ENCODE measurements around the gene PTP4A2.

PTP4A2 gene

GRCh38 chr1:31920956-31921355 is 17.2 kb downstream of the PTP4A2 start:
- H3K27me3 Mint-ChIP-seq: no peaks in the 10 kb centered on the region
- peaks cover 73% of the 10 kb centered on the region for H3K4me1 Mint-ChIP-seq
- ATAC-seq (no peak), DNase-seq (no peak)
- no peak overlapping the region for H3K4me3 Mint-ChIP-seq
- no peaks in the 10 kb centered on the region for H3K9me3 Mint-ChIP-seq
- peak overlapping the region; percentile 78 for H3K27ac Mint-ChIP-seq
- H3K36me3 Mint-ChIP-seq (ENCODE audit: low read depth): peaks cover 48% of the 10 kb centered on the region

DNA sequence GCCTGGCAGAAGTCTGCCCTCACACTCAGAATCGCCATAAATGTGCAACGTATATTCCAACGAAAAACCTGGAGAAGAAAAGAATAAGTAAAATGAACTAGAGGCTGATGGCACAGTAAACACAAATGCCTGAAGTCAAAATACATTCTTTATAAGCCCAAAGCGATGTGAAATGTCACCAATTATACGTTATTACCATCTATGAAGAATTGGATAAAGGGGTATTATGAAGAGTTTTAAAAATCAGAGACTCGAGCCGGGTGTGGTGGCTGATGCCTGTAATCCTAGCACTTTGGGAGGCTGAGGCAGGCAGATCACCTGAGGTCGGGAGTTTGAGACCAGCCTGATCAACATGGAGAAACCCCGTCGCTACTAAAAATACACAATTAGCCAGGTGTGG is 18.6 kb downstream of the PTP4A2 start:
- ATAC-seq: no peak
- no peaks in the 10 kb centered on the region for H3K27me3 Mint-ChIP-seq
- no peaks in the 10 kb centered on the region for H3K9me3 Mint-ChIP-seq
- DNase-seq: no peak
- no peak overlapping the region for H3K4me3 Mint-ChIP-seq
- H3K36me3 Mint-ChIP-seq (ENCODE audit: low read depth): peaks cover 53% of the 10 kb centered on the region
- no peak overlapping the region for H3K27ac Mint-ChIP-seq
- H3K4me1 Mint-ChIP-seq: peaks cover 69% of the 10 kb centered on the region

DNA sequence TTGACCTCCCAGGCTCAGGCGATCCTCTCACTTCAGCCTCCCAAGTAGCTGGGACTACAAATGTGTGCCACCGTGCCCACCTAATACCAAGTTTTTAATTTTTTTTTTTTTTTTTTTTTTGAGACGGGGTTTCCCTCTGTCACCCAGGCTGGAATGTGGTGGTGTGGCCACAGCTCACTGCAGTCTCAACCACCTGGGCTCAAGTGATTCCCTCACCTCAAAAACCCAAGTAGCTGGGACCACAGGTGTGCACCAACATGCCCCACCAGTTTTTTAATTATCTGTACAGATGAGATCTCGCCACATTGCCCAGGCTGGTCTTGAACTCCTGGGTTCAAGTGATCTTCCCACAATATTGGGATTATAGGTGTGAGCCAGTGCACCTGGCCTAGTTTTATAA is 22.7 kb downstream of the PTP4A2 start:
- Mint-ChIP-seq H3K27me3 (no peaks in the 10 kb centered on the region), H3K9me3 (no peaks in the 10 kb centered on the region), H3K36me3 (ENCODE audit: low read depth) (peaks cover 69% of the 10 kb centered on the region), H3K4me3 (no peak overlapping the region), H3K4me1 (peaks cover 72% of the 10 kb centered on the region), H3K27ac (no peak overlapping the region)
- ATAC-seq (no peak), DNase-seq (no peak)

DNA sequence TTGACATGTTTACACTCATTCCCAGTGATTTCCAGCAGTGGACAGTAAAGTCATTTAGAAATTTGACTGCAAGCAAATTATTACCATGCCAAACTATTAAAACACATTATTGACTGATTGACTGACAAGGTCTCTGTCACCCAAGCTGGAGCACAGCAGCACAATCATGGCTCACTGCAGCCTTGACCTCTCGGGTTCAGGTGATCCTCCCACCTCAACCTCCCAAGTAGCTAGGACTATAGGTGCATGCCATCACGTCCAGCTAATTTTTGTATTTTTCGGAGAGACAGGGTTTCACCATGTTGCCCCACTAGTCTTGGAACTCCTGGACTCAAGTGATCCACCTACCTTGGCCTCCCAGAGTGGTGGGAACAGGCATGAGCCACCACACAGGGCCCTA is 24.2 kb downstream of the PTP4A2 start:
- peak overlapping the region; percentile 48 for H3K27ac Mint-ChIP-seq
- ATAC-seq (no peak), DNase-seq (no peak)
- no peaks in the 10 kb centered on the region for H3K9me3 Mint-ChIP-seq
- H3K27me3 Mint-ChIP-seq: no peaks in the 10 kb centered on the region
- H3K4me3 Mint-ChIP-seq: no peak overlapping the region
- H3K4me1 Mint-ChIP-seq: peaks cover 72% of the 10 kb centered on the region
- peaks cover 74% of the 10 kb centered on the region for H3K36me3 Mint-ChIP-seq (ENCODE audit: low read depth)

DNA sequence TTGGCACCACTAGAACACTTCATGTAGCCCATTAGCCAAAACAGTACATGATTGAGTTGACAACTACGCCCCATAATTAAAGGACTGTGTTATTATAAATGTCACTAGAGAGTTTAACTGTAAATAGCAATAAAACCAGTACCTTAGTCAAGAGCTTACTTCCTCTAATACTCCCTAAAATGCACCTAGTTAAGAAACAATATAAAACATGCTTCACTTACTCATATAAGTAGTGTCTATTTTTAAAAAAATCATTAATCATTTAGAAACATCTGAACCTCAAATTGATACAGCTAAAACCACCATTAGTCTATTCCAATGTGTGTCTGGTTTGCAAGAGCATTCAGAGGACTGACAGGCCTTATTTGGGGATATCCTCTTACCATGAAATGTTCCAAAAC is 25.3 kb downstream of the PTP4A2 start:
- no peak overlapping the region for H3K4me3 Mint-ChIP-seq
- no peaks in the 10 kb centered on the region for H3K9me3 Mint-ChIP-seq
- DNase-seq (no peak), ATAC-seq (peak; percentile 62)
- peaks cover 77% of the 10 kb centered on the region for H3K36me3 Mint-ChIP-seq (ENCODE audit: low read depth)
- H3K4me1 Mint-ChIP-seq: peaks cover 68% of the 10 kb centered on the region
- no peaks in the 10 kb centered on the region for H3K27me3 Mint-ChIP-seq
- H3K27ac Mint-ChIP-seq: peak overlapping the region; percentile 48

GRCh38 chr1:31911994-31912780 is 26.0 kb downstream of the PTP4A2 start:
- peaks cover 64% of the 10 kb centered on the region for H3K4me1 Mint-ChIP-seq
- peak overlapping the region; percentile 48 for H3K27ac Mint-ChIP-seq
- H3K27me3 Mint-ChIP-seq: no peaks in the 10 kb centered on the region
- peaks cover 80% of the 10 kb centered on the region for H3K36me3 Mint-ChIP-seq (ENCODE audit: low read depth)
- no peak for ATAC-seq
- H3K4me3 Mint-ChIP-seq: no peak overlapping the region
- no peak for DNase-seq
- no peaks in the 10 kb centered on the region for H3K9me3 Mint-ChIP-seq

DNA sequence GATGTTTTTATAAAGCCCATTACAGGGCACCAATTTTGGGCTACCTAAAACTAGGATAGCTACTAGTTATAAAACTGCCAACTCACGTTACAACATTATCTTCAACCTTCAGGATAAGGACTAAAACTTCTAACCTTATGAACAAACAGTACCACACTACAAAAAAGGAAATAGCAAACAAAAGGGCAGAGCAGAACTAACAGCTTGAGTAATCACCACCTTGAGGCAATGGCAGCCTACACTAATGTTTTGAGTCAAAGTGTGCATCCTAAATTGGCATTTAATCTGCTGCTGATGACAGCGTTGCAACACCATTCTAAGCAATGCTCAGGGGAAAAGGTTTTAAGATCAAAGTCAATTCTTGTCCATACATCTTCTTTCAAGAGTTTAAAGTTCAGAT is 27.2 kb downstream of the PTP4A2 start:
- peak overlapping the region; percentile 48 for H3K27ac Mint-ChIP-seq
- no peak overlapping the region for H3K4me3 Mint-ChIP-seq
- DNase-seq (no peak), ATAC-seq (peak; percentile 76)
- no peaks in the 10 kb centered on the region for H3K27me3 Mint-ChIP-seq
- H3K4me1 Mint-ChIP-seq: peaks cover 57% of the 10 kb centered on the region
- no peaks in the 10 kb centered on the region for H3K9me3 Mint-ChIP-seq
- H3K36me3 Mint-ChIP-seq (ENCODE audit: low read depth): peaks cover 83% of the 10 kb centered on the region

GRCh38 chr1:31909691-31910090 is 28.5 kb downstream of the PTP4A2 start:
- DNase-seq (no peak), ATAC-seq (no peak)
- H3K27ac Mint-ChIP-seq: no peak overlapping the region
- H3K4me3 Mint-ChIP-seq: no peak overlapping the region
- H3K27me3 Mint-ChIP-seq: no peaks in the 10 kb centered on the region
- peaks cover 86% of the 10 kb centered on the region for H3K36me3 Mint-ChIP-seq (ENCODE audit: low read depth)
- H3K9me3 Mint-ChIP-seq: no peaks in the 10 kb centered on the region
- H3K4me1 Mint-ChIP-seq: peaks cover 54% of the 10 kb centered on the region

DNA sequence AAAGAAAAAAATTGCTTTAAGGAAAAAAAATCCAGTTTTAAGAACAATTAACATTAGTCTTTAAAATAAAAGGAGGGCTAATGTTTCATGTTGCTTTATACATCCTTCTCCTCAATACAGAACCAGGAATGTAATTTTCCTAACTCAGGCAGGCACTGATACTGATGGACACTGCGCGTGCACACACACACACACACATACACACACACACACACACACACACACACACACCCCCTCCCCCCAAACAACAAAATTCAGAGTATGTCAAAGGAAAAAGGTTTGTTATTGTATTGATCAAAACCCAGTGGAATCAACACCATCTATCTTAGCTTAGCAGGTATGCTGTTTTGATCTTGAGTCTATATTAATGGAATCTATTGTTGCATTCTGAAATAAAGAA is 31.6 kb downstream of the PTP4A2 start:
- no peak overlapping the region for H3K4me3 Mint-ChIP-seq
- DNase-seq (no peak), ATAC-seq (no peak)
- H3K36me3 Mint-ChIP-seq (ENCODE audit: low read depth): peaks cover 63% of the 10 kb centered on the region
- peaks cover 37% of the 10 kb centered on the region for H3K4me1 Mint-ChIP-seq
- H3K27ac Mint-ChIP-seq: no peak overlapping the region
- peaks cover 3% of the 10 kb centered on the region for H3K9me3 Mint-ChIP-seq
- H3K27me3 Mint-ChIP-seq: no peaks in the 10 kb centered on the region

DNA sequence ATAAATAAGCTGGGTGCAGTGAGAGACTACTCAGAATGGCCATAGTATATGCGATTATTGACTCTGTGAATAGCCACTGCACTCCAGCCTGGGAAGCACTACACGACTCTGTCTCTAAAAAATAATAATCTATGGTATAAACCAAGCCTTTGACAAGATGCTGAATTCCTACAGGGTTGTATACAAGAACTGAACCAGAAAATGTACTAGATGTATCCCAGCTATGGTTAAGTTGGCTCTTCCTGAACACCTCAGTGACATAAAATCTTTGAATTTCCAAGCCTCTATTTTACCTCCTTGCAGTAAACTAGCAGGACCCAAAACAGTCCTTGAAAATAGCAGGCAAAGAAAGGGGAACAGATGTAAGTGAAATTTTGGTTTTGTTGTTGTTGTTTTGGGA is 32.5 kb downstream of the PTP4A2 start:
- Mint-ChIP-seq H3K27ac (peak overlapping the region; percentile 54), H3K9me3 (peaks cover 3% of the 10 kb centered on the region), H3K36me3 (ENCODE audit: low read depth) (peaks cover 56% of the 10 kb centered on the region), H3K27me3 (no peaks in the 10 kb centered on the region), H3K4me3 (no peak overlapping the region), H3K4me1 (peaks cover 28% of the 10 kb centered on the region)
- ATAC-seq: no peak
- DNase-seq: no peak

GRCh38 chr1:31905093-31905509 is 33.1 kb downstream of the PTP4A2 start:
- no peaks in the 10 kb centered on the region for H3K27me3 Mint-ChIP-seq
- no peak overlapping the region for H3K4me3 Mint-ChIP-seq
- H3K27ac Mint-ChIP-seq: peak overlapping the region; percentile 19
- no peak for ATAC-seq
- peaks cover 54% of the 10 kb centered on the region for H3K36me3 Mint-ChIP-seq (ENCODE audit: low read depth)
- H3K4me1 Mint-ChIP-seq: peaks cover 26% of the 10 kb centered on the region
- no peak for DNase-seq
- H3K9me3 Mint-ChIP-seq: peaks cover 3% of the 10 kb centered on the region

GRCh38 chr1:31904339-31905092 is 33.7 kb downstream of the PTP4A2 start:
- Mint-ChIP-seq H3K27ac (peak overlapping the region; percentile 19), H3K4me3 (no peak overlapping the region), H3K27me3 (no peaks in the 10 kb centered on the region), H3K9me3 (peaks cover 3% of the 10 kb centered on the region), H3K4me1 (peaks cover 21% of the 10 kb centered on the region), H3K36me3 (ENCODE audit: low read depth) (peaks cover 48% of the 10 kb centered on the region)
- peak; percentile 27 for ATAC-seq
- DNase-seq: no peak

- Mint-ChIP-seq H3K9me3 (peaks cover 3% of the 10 kb centered on the region), H3K27me3 (no peaks in the 10 kb centered on the region), H3K4me1 (peaks cover 19% of the 10 kb centered on the region), H3K36me3 (ENCODE audit: low read depth) (peaks cover 29% of the 10 kb centered on the region), H3K27ac (peak overlapping the region; percentile 52), H3K4me3 (no peak overlapping the region)
- DNase-seq (no peak), ATAC-seq (no peak)
Measured at GRCh38 chr1:31902510-31902860, 35.7 kb downstream of the PTP4A2 start.

DNA sequence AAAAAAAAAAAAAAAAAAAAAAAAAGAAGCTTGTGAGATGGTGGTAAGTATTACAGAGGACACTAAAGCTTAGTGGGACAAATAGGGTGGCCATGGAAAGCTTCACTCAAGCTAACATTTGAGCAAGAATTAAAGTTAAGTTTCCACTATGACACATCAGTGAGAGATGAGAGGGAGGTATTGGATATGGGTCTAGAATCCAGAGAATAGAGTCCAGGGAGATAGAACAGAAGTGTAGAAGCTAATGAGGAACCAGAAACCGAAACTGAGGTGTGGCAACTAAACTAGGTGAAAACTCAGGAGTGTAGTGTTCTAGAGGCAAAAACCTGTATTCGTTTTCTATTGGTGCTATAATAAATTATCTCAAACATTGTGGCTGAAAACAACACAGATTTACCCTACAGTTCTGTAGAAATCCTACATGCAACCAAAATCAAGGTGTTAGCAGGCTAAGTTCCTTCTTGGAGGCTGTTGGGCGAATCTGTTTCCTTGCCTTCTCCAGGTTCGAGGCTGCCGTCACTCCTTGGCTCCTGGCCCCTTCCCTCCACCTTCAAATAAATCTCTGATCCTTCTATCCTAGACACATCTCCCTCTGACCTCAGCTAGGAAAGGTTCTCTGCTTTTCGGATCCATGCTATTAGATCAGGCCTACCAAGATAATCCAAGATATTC is 36.2 kb downstream of the PTP4A2 start:
- Mint-ChIP-seq H3K27me3 (no peaks in the 10 kb centered on the region), H3K4me3 (no peak overlapping the region), H3K27ac (peak overlapping the region; percentile 52), H3K9me3 (peaks cover 3% of the 10 kb centered on the region), H3K4me1 (peaks cover 19% of the 10 kb centered on the region), H3K36me3 (ENCODE audit: low read depth) (peaks cover 24% of the 10 kb centered on the region)
- DNase-seq (no peak), ATAC-seq (peak; percentile 38)

DNA sequence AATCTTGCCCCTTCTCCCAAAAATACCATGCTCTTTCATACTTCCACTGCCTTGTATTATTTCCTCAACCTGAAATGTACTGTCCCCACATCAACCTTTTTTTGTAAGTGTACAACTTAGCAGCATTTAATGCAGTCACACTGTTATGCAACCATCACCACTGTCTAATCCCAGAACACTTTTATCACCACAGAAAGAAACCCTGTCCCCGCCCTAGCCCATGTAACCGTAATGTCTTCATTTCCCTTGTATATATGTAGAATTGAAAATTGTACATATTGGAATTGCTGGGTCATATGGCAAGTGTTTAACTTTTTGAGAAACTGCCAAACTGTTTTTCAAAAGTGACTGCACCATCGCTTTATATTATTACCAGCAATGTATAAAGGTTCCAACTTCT is 37.4 kb downstream of the PTP4A2 start:
- H3K9me3 Mint-ChIP-seq: peaks cover 3% of the 10 kb centered on the region

More for the DNA sequence above, 37.4 kb downstream of the PTP4A2 start:
- DNase-seq (no peak), ATAC-seq (no peak)
- Mint-ChIP-seq H3K4me3 (no peak overlapping the region), H3K27ac (no peak overlapping the region), H3K36me3 (ENCODE audit: low read depth) (peaks cover 15% of the 10 kb centered on the region), H3K4me1 (peaks cover 18% of the 10 kb centered on the region), H3K27me3 (no peaks in the 10 kb centered on the region)

All from activated naive CD8-positive, alpha-beta T cell treated with anti-CD3 and anti-CD28 coated beads, Interleukin-2, amount 50 U/mL, for 24 hours (primary cell).